HTR-8/SVneo (cell line): Measurements from ENCODE around the gene PHLDB1.

Experiments
- DNase-seq: peaks from one replicate; pipeline ENCODE4 v3.0.0; 2011; ENCODE audit warnings: low spot score, mixed read lengths; ENCODE audit not compliant: insufficient read length
- FAIRE-seq: peaks from 2 replicates; lab custom pipeline; 2011; peaks lifted over from hg19 to GRCh38; lab: Jason Lieb, UNC

The PHLDB1 gene

DNA sequence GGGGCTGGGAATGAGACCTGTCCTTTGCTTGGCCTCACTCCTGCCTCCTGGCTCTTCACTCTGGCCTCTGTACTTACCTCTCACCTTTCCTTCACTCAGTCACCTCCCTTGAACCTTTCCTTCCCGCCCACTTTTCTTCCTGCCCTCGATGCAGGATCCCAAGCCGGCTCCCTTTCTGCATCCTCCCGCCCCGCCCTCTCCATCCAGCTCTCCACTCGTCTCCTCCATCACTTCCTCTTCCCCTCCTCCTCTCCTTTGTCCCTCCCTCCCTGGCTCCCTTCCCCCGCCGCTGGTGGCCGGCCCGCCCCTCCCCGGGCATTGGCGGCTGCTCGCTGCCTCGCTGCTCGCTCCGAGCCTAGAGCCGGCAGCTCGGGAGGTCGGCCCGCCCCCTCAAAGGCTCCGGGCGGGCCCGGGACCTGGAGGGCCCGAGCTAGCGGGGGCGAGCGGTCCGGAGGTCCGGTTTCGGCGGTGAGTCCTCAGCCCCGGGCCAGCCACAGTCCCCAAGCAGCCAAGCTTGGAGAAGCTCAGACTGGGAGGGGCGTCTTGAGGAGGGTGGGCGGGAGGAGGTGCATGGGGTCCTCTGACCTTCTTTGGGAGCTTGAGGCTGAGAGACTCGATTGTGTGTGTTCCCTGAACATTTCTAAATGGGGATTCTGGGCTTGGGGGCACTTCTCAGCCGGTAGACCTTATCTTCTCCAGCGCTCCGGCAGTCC lies 13.8 kb downstream of the PHLDB1 start:
- peak; percentile 79 for DNase-seq
- peak; percentile 44 for FAIRE-seq

- FAIRE-seq = peak; percentile 69
- DNase-seq = no peak
Observed at GRCh38 chr11:118621784-118622375, 14.5 kb downstream of the PHLDB1 start.

- peak; percentile 93 for FAIRE-seq
Observed at GRCh38 chr11:118622376-118623268, 15.2 kb downstream of the PHLDB1 start.

GRCh38 chr11:118623269-118623655 lies 15.8 kb downstream of the PHLDB1 start:
- peak; percentile 40 for DNase-seq
- FAIRE-seq = peak; percentile 42

More at GRCh38 chr11:118622376-118623268, 15.2 kb downstream of the PHLDB1 start:
- DNase-seq = peak; percentile 75

DNA sequence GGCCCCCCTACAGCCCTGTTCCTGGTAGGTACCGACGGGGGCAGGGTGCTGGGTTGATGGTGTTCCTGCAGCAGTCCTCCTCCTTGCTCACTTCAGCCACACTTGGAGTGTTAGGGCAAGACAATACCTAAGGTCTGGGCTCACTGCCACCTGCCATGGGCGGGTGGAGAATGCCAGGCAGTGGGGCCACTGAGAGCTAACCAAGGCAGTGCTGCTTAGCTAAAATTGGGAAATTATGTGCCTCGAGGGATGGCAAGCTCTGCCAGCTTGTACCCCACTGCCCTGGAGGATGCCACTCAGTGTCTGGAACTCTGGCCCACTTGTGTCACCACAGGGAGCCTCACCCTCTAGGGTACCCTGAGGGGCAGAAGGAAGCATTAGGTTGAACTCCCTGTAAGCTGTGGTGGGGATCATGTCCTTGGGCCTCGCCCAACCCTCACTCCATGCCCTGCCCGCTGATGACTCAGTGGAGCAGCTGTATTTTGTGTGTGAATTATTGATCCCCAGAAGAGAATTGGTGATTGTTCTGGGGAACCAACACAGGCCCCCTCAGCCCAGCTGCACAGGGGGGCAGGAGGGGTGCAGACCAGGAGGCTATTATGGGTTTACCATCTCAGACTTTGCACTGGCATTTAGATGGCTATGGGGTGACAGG lies 17.7 kb downstream of the PHLDB1 start:
- no peak for FAIRE-seq
- DNase-seq = no peak

GRCh38 chr11:118625976-118626375 lies 18.6 kb downstream of the PHLDB1 start:
- FAIRE-seq (no peak), DNase-seq (no peak)

DNA sequence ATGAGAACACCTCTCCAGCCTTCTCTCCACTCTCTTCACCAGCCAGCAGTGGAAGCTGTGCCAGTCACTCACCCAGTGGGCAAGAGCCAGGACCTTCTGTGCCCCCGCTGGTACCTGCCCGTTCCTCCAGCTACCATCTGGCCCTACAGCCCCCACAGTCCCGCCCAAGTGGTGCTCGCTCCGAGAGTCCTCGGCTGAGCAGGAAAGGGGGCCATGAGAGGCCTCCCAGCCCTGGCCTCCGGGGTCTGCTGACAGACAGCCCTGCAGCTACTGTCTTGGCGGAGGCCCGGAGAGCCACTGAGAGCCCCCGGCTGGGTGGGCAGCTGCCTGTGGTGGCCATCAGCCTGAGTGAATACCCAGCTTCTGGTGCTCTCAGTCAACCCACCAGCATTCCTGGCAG lies 20.2 kb downstream of the PHLDB1 start:
- FAIRE-seq (no peak), DNase-seq (no peak)

DNA sequence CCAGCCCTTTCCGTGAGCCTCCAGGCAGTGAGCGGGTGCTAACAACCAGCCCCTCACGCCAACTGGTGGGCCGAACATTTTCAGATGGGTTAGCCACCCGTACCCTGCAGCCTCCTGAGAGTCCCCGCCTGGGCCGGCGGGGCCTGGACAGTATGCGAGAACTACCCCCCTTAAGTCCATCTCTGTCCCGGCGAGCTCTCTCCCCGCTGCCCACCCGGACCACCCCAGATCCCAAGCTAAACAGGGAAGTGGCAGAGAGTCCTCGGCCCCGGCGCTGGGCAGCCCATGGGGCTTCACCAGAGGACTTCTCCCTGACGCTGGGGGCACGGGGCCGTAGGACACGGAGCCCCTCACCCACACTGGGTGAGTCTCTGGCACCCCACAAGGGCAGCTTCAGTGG lies 20.6 kb downstream of the PHLDB1 start:
- FAIRE-seq = no peak

GRCh38 chr11:118628432-118628831 lies 21.0 kb downstream of the PHLDB1 start:
- no peak for FAIRE-seq
- no peak for DNase-seq

More for the DNA sequence above, 20.6 kb downstream of the PHLDB1 start:
- no peak for DNase-seq

GRCh38 chr11:118628861-118629549 lies 21.6 kb downstream of the PHLDB1 start:
- FAIRE-seq = peak; percentile 51

GRCh38 chr11:118629761-118630661 lies 22.6 kb downstream of the PHLDB1 start:
- FAIRE-seq (no peak), DNase-seq (no peak)

More at GRCh38 chr11:118628861-118629549, 21.6 kb downstream of the PHLDB1 start:
- no peak for DNase-seq

- no peak for FAIRE-seq
Observed at GRCh38 chr11:118631142-118631909, 23.9 kb downstream of the PHLDB1 start.

GRCh38 chr11:118632577-118633318 lies 25.3 kb downstream of the PHLDB1 start:
- DNase-seq (no peak), FAIRE-seq (no peak)

More at GRCh38 chr11:118631142-118631909, 23.9 kb downstream of the PHLDB1 start:
- no peak for DNase-seq

DNA sequence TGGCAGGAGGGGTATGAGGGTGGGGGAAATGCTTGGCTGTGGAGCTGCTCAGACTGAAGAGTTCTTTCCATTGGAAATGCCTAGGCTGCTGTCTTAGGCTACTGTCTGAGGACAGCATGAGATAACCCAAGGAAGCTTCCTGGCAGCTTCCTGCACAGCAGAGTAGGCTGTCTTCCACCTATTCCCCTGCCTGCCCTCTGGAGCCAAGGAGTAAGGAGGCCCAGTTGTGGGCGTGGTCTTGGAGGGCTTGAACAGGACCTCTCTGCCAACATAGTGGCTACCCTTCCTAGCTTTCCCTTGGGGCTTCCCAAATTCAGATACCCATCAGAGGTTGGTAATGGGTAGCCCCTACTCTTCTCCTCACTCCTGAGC lies 25.9 kb downstream of the PHLDB1 start:
- DNase-seq (no peak), FAIRE-seq (no peak)

GRCh38 chr11:118633979-118634378 lies 26.6 kb downstream of the PHLDB1 start:
- no peak for DNase-seq
- FAIRE-seq = no peak

GRCh38 chr11:118634431-118635236 lies 27.2 kb downstream of the PHLDB1 start:
- DNase-seq = no peak
- no peak for FAIRE-seq

DNA sequence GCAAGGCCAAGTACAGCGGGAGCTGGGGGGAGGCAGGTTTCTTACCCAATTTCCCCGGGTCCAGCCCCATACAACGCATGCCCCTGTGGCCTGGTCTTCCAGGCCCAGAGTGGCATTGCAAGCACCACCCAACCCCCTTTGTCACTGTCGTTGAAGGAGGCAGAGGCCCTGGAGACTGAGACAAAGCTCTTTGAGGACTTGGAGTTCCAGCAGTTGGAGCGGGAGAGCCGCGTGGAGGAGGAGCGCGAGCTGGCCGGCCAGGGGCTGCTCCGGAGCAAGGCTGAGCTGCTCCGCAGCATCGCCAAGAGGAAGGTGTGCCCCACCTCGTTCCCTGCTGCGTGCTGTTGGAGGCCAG lies 27.8 kb downstream of the PHLDB1 start:
- FAIRE-seq (no peak), DNase-seq (no peak)
